ENCODE data around the gene HDAC7. TPM values are rescaled to one million over a fixed set of nuclear protein-coding genes. Genes with fewer than 3 reads are reported as not detected.

Gene HDAC7
- polyA plus RNA-seq, 2 donors = 20.9 to 35.6 TPM

DNA sequence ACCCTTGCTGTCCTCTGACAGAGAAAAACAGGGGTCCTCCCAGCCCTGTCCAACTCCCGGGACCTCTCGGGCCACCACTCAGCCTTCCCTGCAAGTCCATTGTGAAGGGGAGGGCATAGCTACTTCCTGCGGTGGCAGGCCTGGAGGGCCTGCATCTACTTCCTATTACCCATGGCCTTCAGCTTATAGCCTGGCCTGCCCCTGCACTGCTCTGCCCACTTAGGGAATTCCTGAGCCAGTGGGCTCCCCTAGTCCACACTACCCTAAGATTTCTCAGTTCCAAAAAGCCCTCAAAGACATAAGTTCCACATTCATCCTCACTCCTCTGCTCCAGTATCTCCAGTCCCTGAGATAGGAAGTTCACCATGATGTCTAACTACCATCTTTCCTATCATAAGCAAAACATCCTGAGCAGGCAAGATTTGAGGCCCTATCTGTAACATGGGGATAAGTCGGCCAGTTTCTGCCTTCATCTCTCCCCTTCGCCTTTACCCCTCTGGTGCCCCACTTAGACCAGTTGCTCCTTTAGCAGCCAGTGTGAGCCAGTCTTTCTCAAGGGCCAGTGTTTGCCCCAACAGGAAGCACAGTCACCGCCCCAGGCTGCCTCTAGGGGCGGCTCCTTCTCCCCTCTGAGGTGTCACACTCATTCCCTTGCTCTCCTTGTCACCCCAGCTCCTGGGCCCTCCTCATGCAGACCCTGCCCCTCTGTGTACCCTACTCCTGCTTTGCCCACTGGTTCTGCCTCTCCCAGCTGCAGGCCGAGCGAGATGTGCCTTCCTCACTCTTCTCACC is 10.9 kb downstream of the HDAC7 start:
- peaks cover 0 to 1% of the 10 kb centered on the region in 2 donors for H3K36me3 ChIP-seq (ENCODE audit: control insufficient read depth in 2 of 2, insufficient read depth in 2 of 2, low read length in 1 of 2)
- 66 to 72% methylated on average over 9 of the region's 9 CpGs for WGBS, 2 donors
- no peaks in the 10 kb centered on the region for H3K27me3 ChIP-seq (ENCODE audit: control insufficient read depth in 1 of 2, insufficient read depth in 2 of 2, low read length in 2 of 2)
- H3K4me3 ChIP-seq (ENCODE audit: low read depth in 1 of 2, low read length in 2 of 2) = no peak overlapping the region
- no peaks in the 10 kb centered on the region for H3K9me3 ChIP-seq (ENCODE audit: control insufficient read depth in 2 of 2, insufficient read depth in 1 of 2, low read depth in 1 of 2, low read length in 1 of 2)
- peak overlapping the region; percentile 69 to 90 for H3K27ac ChIP-seq (ENCODE audit: low read depth in 2 of 2, low read length in 1 of 2)
- H3K4me1 ChIP-seq (ENCODE audit: control insufficient read depth in 2 of 2, insufficient read depth in 2 of 2, low read length in 1 of 2) = peaks cover 20 to 36% of the 10 kb centered on the region in 2 donors

DNA sequence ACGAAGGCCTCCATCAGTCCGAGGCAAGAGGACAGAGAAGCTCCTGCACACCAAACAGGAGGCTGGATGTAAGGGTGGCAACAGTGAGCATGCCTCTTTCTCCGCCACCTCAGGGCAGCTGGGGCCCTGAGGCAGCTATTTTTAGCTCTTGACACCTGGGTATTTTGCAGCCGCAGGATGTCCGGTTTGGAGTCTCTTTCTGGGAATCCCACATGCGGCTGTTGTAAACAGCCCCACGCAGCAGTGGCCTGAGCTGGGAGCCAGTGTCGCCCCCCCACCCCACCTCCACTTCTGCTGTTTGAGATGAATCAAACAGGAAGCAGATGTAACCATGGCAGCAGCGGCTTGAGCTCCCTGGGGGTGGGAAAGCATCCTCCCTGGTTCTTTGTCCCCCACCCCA is 11.7 kb downstream of the HDAC7 start:
- Histone ChIP-seq H3K27me3 (ENCODE audit: control insufficient read depth in 1 of 2, insufficient read depth in 2 of 2, low read length in 2 of 2) (no peaks in the 10 kb centered on the region), H3K4me1 (ENCODE audit: control insufficient read depth in 2 of 2, insufficient read depth in 2 of 2, low read length in 1 of 2) (peaks cover 14 to 37% of the 10 kb centered on the region in 2 donors), H3K9me3 (ENCODE audit: control insufficient read depth in 2 of 2, insufficient read depth in 1 of 2, low read depth in 1 of 2, low read length in 1 of 2) (no peaks in the 10 kb centered on the region), H3K4me3 (ENCODE audit: low read depth in 1 of 2, low read length in 2 of 2) (no peak overlapping the region), H3K27ac (ENCODE audit: low read depth in 2 of 2, low read length in 1 of 2) (peak overlapping the region; percentile 69 to 90), H3K36me3 (ENCODE audit: control insufficient read depth in 2 of 2, insufficient read depth in 2 of 2, low read length in 1 of 2) (peaks cover 0 to 6% of the 10 kb centered on the region in 2 donors)
- 33 to 41% methylated on average over 9 of the region's 9 CpGs for WGBS, 2 donors

DNA sequence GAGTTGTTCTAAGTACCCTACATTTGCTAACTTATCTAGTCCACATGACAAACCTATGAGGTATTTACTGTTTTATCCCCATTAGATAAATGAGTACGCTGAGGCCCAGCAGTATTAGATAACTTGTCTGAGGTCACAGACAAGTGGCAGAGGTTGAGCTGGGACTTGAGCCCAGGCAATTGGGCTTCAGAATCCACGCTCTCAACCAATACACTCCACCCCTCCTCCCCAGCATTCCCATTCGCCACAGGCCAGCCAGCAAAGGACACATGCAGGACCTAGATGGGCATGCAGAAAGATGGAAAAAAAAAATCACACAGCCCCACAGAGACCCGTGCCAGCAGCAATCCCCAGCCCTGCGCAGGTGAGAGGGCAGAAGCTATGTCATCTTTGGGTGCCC is 12.4 kb downstream of the HDAC7 start:
- H3K27me3 ChIP-seq (ENCODE audit: control insufficient read depth in 1 of 2, insufficient read depth in 2 of 2, low read length in 2 of 2) = no peaks in the 10 kb centered on the region
- peaks cover 14 to 41% of the 10 kb centered on the region in 2 donors for H3K4me1 ChIP-seq (ENCODE audit: control insufficient read depth in 2 of 2, insufficient read depth in 2 of 2, low read length in 1 of 2)
- H3K9me3 ChIP-seq (ENCODE audit: control insufficient read depth in 2 of 2, insufficient read depth in 1 of 2, low read depth in 1 of 2, low read length in 1 of 2) = no peaks in the 10 kb centered on the region
- no peak overlapping the region for H3K4me3 ChIP-seq (ENCODE audit: low read depth in 1 of 2, low read length in 2 of 2)
- 61 to 68% methylated on average over 5 of the region's 5 CpGs for WGBS, 2 donors
- peaks cover 0 to 8% of the 10 kb centered on the region in 2 donors for H3K36me3 ChIP-seq (ENCODE audit: control insufficient read depth in 2 of 2, insufficient read depth in 2 of 2, low read length in 1 of 2)
- peak overlapping the region in 1 of 2 donors; percentile 90 for H3K27ac ChIP-seq (ENCODE audit: low read depth in 2 of 2, low read length in 1 of 2)

DNA sequence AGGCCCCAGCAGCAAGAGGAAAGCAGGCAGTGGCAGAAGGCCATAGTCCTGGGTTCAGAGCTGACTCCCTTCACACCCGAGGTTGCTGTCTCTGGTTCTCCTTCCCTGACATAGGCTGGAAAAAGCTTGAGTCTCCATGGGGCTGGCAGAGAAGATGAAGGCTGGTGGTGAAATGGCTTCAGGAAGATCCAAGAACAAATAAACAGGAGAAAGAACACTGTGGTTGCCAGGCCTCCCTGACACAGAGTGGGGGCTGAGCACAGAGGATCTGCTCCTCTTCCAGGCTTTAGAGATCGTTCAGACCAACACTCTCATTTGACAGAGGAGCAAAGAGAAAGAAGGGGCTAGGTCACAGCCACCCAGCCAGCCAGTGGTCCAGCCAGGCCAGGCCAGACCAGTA is 14.3 kb downstream of the HDAC7 start:
- 38 to 51% methylated on average over 2 of the region's 2 CpGs for WGBS, 2 donors
- Histone ChIP-seq H3K4me1 (ENCODE audit: control insufficient read depth in 2 of 2, insufficient read depth in 2 of 2, low read length in 1 of 2) (peaks cover 12 to 43% of the 10 kb centered on the region in 2 donors), H3K27me3 (ENCODE audit: control insufficient read depth in 1 of 2, insufficient read depth in 2 of 2, low read length in 2 of 2) (no peaks in the 10 kb centered on the region), H3K36me3 (ENCODE audit: control insufficient read depth in 2 of 2, insufficient read depth in 2 of 2, low read length in 1 of 2) (peaks cover 0 to 10% of the 10 kb centered on the region in 2 donors), H3K9me3 (ENCODE audit: control insufficient read depth in 2 of 2, insufficient read depth in 1 of 2, low read depth in 1 of 2, low read length in 1 of 2) (no peaks in the 10 kb centered on the region), H3K4me3 (ENCODE audit: low read depth in 1 of 2, low read length in 2 of 2) (no peak overlapping the region), H3K27ac (ENCODE audit: low read depth in 2 of 2, low read length in 1 of 2) (peak overlapping the region; percentile 63 to 67)

DNA sequence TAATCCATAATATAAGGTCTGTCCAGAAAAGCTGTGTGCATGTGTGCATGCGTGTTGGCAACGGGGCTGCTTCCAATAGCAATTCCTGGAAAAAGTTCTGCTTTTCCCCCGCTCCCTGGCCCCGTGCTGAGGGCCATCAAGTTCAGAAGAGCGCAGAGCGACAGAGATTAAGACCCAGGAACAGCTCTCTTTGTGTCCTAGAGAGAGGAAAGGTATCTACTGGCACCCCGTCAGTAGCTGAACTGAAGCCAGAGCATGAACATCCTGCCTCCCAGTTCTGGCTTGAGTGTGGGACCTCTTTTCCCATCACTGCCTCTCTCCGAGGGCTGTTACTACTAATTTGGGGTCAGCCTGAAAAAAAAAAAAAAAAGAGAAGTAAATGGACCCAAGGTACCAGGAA is 15.5 kb downstream of the HDAC7 start:
- Histone ChIP-seq H3K27me3 (ENCODE audit: control insufficient read depth in 1 of 2, insufficient read depth in 2 of 2, low read length in 2 of 2) (no peaks in the 10 kb centered on the region), H3K4me3 (ENCODE audit: low read depth in 1 of 2, low read length in 2 of 2) (no peak overlapping the region), H3K27ac (ENCODE audit: low read depth in 2 of 2, low read length in 1 of 2) (peak overlapping the region in 1 of 2 donors; percentile 63), H3K9me3 (ENCODE audit: control insufficient read depth in 2 of 2, insufficient read depth in 1 of 2, low read depth in 1 of 2, low read length in 1 of 2) (no peaks in the 10 kb centered on the region), H3K36me3 (ENCODE audit: control insufficient read depth in 2 of 2, insufficient read depth in 2 of 2, low read length in 1 of 2) (peaks cover 0 to 16% of the 10 kb centered on the region in 2 donors), H3K4me1 (ENCODE audit: control insufficient read depth in 2 of 2, insufficient read depth in 2 of 2, low read length in 1 of 2) (peaks cover 12 to 40% of the 10 kb centered on the region in 2 donors)
- 67 to 75% methylated on average over 8 of the region's 8 CpGs for WGBS, 2 donors

DNA sequence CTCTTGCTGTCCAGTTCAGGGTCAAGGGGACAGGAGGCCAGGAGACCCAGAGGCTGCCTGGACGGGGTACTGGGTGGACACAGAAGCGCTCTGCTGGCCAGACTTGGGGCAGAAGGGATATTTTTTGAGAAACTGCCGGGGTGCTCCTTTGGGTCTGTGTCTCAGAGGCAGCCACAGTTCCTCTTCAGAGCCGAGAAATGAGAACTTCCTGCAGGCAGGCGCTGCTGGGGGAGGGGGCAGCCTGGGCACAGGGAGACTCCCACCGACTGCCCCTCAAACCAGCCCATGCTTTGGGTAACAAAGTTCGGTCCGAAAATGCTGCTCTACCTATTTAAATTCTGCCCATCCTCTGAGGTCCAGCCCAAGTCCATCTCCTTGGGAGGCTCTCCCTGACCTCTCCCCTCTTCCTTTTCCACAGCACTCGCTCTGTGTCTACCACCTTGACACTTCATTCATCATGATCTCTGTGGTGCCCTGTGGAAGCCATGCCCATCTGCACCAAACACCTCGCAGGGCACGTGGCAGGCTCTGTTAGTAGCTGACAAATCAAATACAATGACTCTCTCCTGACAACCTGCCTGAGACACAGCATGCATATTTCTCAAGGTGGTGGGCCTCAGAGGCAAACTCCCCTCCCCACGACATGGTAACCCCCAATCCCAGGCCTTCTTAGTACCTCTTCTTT is 16.4 kb downstream of the HDAC7 start:
- Histone ChIP-seq H3K4me3 (ENCODE audit: low read depth in 1 of 2, low read length in 2 of 2) (no peak overlapping the region), H3K9me3 (ENCODE audit: control insufficient read depth in 2 of 2, insufficient read depth in 1 of 2, low read depth in 1 of 2, low read length in 1 of 2) (no peaks in the 10 kb centered on the region), H3K27me3 (ENCODE audit: control insufficient read depth in 1 of 2, insufficient read depth in 2 of 2, low read length in 2 of 2) (no peaks in the 10 kb centered on the region), H3K36me3 (ENCODE audit: control insufficient read depth in 2 of 2, insufficient read depth in 2 of 2, low read length in 1 of 2) (peaks cover 0 to 19% of the 10 kb centered on the region in 2 donors), H3K4me1 (ENCODE audit: control insufficient read depth in 2 of 2, insufficient read depth in 2 of 2, low read length in 1 of 2) (peaks cover 6 to 33% of the 10 kb centered on the region in 2 donors), H3K27ac (ENCODE audit: low read depth in 2 of 2, low read length in 1 of 2) (peak overlapping the region in 1 of 2 donors; percentile 23)
- WGBS, 2 donors = 71 to 73% methylated on average over 12 of the region's 12 CpGs

DNA sequence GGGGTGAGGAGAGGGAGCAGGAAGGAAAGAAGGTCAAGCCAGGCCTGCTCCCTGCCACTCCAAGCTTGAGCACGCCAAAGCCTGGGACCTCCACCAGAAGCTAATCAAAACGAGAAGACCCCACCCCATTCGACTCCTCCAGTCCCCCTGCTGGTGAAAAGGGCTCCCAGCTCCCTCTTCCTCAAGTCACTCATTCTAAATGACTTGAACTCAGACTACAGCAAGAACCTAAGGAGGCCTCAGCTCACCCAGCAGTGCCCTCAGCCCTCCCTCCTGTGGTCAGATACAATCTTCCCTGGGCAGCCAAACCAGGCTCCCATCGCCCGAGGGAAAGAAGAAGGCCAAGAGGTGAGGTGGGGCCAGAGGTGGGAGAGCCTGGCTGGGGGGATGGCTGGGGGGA is 17.4 kb downstream of the HDAC7 start:
- 44 to 54% methylated on average over 5 of the region's 5 CpGs for WGBS, 2 donors
- Histone ChIP-seq H3K4me3 (ENCODE audit: low read depth in 1 of 2, low read length in 2 of 2) (no peak overlapping the region), H3K9me3 (ENCODE audit: control insufficient read depth in 2 of 2, insufficient read depth in 1 of 2, low read depth in 1 of 2, low read length in 1 of 2) (no peaks in the 10 kb centered on the region), H3K27me3 (ENCODE audit: control insufficient read depth in 1 of 2, insufficient read depth in 2 of 2, low read length in 2 of 2) (no peaks in the 10 kb centered on the region), H3K36me3 (ENCODE audit: control insufficient read depth in 2 of 2, insufficient read depth in 2 of 2, low read length in 1 of 2) (peaks cover 4 to 30% of the 10 kb centered on the region in 2 donors), H3K4me1 (ENCODE audit: control insufficient read depth in 2 of 2, insufficient read depth in 2 of 2, low read length in 1 of 2) (peaks cover 4 to 31% of the 10 kb centered on the region in 2 donors), H3K27ac (ENCODE audit: low read depth in 2 of 2, low read length in 1 of 2) (peak overlapping the region; percentile 23 to 44)

DNA sequence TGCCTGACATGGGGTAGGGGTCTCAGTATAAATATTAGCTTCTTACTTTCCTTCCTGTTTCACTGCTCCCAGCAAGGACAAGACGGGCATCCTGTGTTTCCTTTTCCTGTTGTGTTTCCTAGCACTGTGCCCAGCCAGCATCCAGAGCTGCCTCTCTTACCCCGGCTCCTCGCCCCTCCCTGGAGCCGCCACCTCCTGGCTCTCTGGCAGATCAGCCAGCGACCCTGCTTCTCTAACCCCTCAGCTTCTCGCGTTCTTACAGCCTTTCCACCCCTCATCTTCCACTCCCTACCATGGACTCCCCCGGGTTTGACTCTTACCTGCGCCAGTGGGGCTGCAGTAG is 17.8 kb downstream of the HDAC7 start:
- peaks cover 4 to 33% of the 10 kb centered on the region in 2 donors for H3K36me3 ChIP-seq (ENCODE audit: control insufficient read depth in 2 of 2, insufficient read depth in 2 of 2, low read length in 1 of 2)
- H3K27ac ChIP-seq (ENCODE audit: low read depth in 2 of 2, low read length in 1 of 2) = peak overlapping the region; percentile 23 to 44
- H3K4me3 ChIP-seq (ENCODE audit: low read depth in 1 of 2, low read length in 2 of 2) = no peak overlapping the region
- 57 to 67% methylated on average over 9 of the region's 9 CpGs for WGBS, 2 donors
- no peaks in the 10 kb centered on the region for H3K9me3 ChIP-seq (ENCODE audit: control insufficient read depth in 2 of 2, insufficient read depth in 1 of 2, low read depth in 1 of 2, low read length in 1 of 2)
- no peaks in the 10 kb centered on the region for H3K27me3 ChIP-seq (ENCODE audit: control insufficient read depth in 1 of 2, insufficient read depth in 2 of 2, low read length in 2 of 2)
- H3K4me1 ChIP-seq (ENCODE audit: control insufficient read depth in 2 of 2, insufficient read depth in 2 of 2, low read length in 1 of 2) = peaks cover 4 to 31% of the 10 kb centered on the region in 2 donors

DNA sequence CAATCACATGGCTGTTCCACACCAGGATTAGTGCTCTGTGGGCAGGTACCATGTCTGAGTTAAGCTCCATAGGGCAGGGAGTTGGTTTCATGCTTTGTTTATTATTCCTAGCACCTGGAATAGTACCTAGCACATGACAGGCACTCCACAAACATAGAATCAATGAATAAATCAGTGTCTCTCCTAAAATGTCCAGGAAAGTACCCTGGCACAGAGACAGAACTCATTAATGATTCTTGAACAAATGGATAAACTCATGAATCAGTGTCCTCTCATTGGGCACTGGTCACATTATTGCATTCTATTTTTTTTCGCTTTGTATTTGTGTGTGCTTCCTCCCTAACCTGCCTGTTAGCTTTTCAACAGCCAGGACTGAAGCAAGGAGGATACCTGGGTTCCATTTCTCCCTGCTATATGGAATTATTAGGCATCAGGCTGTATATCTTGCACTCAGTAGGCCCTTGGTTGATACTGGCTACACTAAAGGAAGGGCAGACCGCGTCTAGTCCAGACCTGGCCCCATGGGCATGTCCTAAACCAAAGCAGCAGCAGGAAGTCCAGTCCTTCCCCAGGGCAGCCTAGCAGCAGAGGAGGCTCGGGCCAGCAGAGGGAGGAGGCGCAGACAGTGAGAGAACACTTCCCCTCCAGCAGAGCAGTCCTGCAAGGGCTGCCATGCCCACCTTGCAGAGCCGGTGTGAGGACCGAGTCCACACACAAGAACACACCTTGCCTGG is 18.4 kb downstream of the HDAC7 start:
- peak overlapping the region; percentile 23 to 44 for H3K27ac ChIP-seq (ENCODE audit: low read depth in 2 of 2, low read length in 1 of 2)
- H3K36me3 ChIP-seq (ENCODE audit: control insufficient read depth in 2 of 2, insufficient read depth in 2 of 2, low read length in 1 of 2) = peaks cover 4 to 37% of the 10 kb centered on the region in 2 donors
- H3K4me3 ChIP-seq (ENCODE audit: low read depth in 1 of 2, low read length in 2 of 2) = no peak overlapping the region
- WGBS, 2 donors = 57 to 65% methylated on average over 7 of the region's 7 CpGs
- H3K4me1 ChIP-seq (ENCODE audit: control insufficient read depth in 2 of 2, insufficient read depth in 2 of 2, low read length in 1 of 2) = peaks cover 4 to 31% of the 10 kb centered on the region in 2 donors
- no peaks in the 10 kb centered on the region for H3K9me3 ChIP-seq (ENCODE audit: control insufficient read depth in 2 of 2, insufficient read depth in 1 of 2, low read depth in 1 of 2, low read length in 1 of 2)
- no peaks in the 10 kb centered on the region for H3K27me3 ChIP-seq (ENCODE audit: control insufficient read depth in 1 of 2, insufficient read depth in 2 of 2, low read length in 2 of 2)
